Glomerular endothelial cell (primary cell): ENCODE measurements around the gene TBC1D1. TPM values are rescaled to one million over a fixed set of nuclear protein-coding genes. Genes with fewer than 3 reads are reported as not detected.

Experiments
- DNase-seq: peaks from one replicate; pipeline ENCODE4 v3.0.0-alpha.2; 2011; ENCODE audit warnings: low read depth, low spot score; ENCODE audit errors: extremely low read depth
- total RNA-seq: library from RNA; depleted of rRNA; stranded (reverse); fragments of >200 nt; gene quantifications from 2 replicates; pipeline ENCODE4 v1.2.3, GENCODE V29; 2015

The TBC1D1 gene
- total RNA-seq, 1 donor from 2014 or later = 133 TPM

- DNase-seq = peak; percentile 57
Measured at GRCh38 chr4:38179690-38180377, 288.9 kb downstream of the TBC1D1 start.

- no peak for DNase-seq
Measured at GRCh38 chr4:38180456-38180855, 289.6 kb downstream of the TBC1D1 start.

- DNase-seq = no peak
Measured at GRCh38 chr4:38181286-38181685, 290.4 kb downstream of the TBC1D1 start.

- no peak for DNase-seq
Measured at GRCh38 chr4:38182334-38182998, 291.6 kb downstream of the TBC1D1 start.

GRCh38 chr4:38184404-38184803, 293.5 kb downstream of the TBC1D1 start:
- DNase-seq = no peak

- DNase-seq = no peak
Measured at GRCh38 chr4:38185406-38186144, 294.7 kb downstream of the TBC1D1 start.

GRCh38 chr4:38188136-38188535, 297.3 kb downstream of the TBC1D1 start:
- no peak for DNase-seq

- DNase-seq = no peak
Measured at GRCh38 chr4:38188631-38189101, 297.8 kb downstream of the TBC1D1 start.

Other genes starting within 250 kb of the TBC1D1 start
- 199 and 213 TPM in 2 replicates for gene RELL1, start 204.7 kb upstream of the TBC1D1 start, total RNA-seq
- 32.1 and 49.3 TPM in 2 replicates for gene PGM2, start 64.4 kb upstream of the TBC1D1 start, total RNA-seq
- not detected in 2 replicates for gene PTTG2, start 69.3 kb downstream of the TBC1D1 start, total RNA-seq